Fibroblast of villous mesenchyme (primary cell): ENCODE results near the gene PYY. TPM values are rescaled to one million over a fixed set of nuclear protein-coding genes. Genes with fewer than 3 reads are reported as not detected.
A peak's percentile ranks its signal among the peaks of the same experiment; 100 is the strongest.

Source experiments
- DNase-seq: peaks from one replicate; pipeline ENCODE4 v3.0.0-alpha.2; 2010; ENCODE audit warnings: low read depth
- H3K4me3 ChIP-seq: 2 replicates; pipeline ENCODE4 v1.5.1; 2011; ENCODE audit warnings: low read depth, mild to moderate bottlenecking, low read length
- total RNA-seq: library from RNA; depleted of rRNA; stranded (reverse); fragments of >200 nt; gene quantifications from 2 replicates; pipeline ENCODE4 v1.2.3, GENCODE V29; 2012
- TF ChIP-seq, protein P1 (sequence below): IDR thresholded peaks from 2 replicates; pipeline ENCODE4 v1.5.1; 2012; ENCODE audit warnings: low read depth, mild to moderate bottlenecking, low read length; ENCODE audit not compliant: insufficient read depth

Gene PYY
- total RNA-seq, 1 donor: not detected

DNA sequence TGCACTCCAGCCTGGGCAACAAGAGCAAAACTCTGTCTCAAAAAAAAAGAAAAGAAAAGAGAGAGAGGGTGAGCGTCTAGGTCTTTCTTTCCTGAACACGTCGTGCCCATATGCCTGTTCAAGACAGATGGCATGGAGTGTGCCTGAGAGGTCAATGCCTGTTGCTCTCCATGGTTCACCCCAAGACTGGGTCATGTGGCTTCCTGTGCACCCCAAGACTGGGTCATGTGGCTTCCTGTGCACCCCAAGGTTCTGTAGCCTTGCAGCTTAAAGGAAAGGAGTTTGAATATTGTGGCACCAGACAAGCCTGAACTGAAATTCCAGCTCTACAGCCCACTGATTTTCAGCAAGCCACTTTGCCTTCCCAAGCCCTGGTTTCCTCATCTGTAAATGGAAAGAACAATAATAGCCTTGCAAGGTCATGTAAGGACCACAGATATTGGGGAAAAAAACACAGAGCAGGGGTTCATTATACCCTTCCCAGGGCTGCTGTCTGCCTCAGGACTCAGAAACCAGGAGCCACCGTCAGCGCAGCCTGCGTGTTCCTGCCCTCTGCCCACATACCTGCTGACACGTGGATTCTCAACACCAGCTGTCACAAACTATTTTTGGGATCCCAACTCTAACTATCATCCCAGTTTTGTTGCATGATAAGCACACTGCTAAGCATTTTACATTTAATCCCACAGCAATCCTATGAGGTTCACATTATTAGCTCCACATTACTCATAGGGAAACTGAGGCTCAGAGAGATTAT, 32.7 kb upstream of the PYY start:
- DNase-seq: no peak
- TF ChIP-seq, protein P1, sequence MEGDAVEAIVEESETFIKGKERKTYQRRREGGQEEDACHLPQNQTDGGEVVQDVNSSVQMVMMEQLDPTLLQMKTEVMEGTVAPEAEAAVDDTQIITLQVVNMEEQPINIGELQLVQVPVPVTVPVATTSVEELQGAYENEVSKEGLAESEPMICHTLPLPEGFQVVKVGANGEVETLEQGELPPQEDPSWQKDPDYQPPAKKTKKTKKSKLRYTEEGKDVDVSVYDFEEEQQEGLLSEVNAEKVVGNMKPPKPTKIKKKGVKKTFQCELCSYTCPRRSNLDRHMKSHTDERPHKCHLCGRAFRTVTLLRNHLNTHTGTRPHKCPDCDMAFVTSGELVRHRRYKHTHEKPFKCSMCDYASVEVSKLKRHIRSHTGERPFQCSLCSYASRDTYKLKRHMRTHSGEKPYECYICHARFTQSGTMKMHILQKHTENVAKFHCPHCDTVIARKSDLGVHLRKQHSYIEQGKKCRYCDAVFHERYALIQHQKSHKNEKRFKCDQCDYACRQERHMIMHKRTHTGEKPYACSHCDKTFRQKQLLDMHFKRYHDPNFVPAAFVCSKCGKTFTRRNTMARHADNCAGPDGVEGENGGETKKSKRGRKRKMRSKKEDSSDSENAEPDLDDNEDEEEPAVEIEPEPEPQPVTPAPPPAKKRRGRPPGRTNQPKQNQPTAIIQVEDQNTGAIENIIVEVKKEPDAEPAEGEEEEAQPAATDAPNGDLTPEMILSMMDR: no peak
- no peak overlapping the region for H3K4me3 ChIP-seq

DNA sequence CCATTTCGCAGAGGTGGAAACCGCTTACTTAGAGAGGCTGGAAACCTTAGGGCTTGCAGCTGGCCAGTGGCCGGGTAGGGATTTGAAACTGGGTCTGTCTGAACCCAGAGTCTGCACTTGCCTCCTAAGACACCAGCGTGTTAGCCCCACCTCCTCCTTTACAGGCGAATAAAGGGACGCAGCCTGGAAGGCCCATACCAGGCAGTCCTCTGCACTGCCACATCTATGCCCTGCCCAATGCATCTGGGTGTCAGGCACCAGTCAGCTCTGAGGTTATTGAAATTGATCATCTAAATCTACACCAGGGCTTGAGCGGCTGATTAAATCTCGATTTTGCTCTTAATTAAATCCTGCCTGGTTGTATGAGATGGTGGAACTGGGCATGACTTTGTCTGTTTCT, 30.8 kb upstream of the PYY start:
- H3K4me3 ChIP-seq: no peak overlapping the region
- TF ChIP-seq, protein P1: no peak
- DNase-seq: no peak

DNA sequence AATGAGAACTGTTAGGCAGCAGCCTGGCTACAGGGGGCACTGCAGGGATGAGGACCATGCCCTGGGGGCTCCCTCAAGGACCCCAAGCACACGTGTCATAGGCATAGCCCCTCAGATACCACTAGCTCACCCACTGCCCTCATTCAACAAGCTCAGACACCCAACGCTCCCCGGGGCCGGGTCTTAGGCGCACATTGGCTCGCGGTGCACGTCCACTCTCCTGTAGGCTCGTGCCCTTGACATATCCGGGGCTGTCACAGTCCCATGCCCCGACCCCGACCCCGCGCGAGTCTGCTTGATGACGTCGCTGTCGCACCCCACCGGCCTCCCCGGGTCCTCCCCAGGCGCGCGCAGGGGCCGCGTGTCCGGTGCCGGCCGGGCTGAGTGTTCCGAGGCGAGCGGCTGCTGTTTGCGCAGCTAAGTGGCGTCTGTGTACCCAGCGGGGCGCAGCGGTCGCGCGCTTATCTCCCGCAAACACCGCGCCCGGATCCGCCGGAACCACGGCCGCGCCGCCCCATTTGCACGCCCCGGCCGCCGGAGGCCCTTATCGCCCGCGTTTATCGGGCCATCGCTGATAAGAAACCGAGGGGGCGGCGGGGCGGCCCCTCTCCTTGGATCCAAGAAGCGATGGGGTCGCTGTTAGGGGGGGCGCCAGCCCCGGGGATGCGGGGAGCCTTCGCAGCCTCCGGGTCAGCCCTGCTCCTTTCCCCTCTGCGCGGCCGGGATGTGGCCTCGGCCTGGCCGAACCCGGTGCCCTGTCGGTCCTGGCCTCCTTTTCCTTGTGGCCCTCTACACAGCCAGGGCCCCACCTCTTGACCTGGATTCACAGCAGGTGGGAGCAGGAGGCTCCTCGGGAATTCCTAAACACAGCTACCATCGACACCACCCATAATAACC, 30.0 kb upstream of the PYY start:
- TF ChIP-seq, protein P1: peak; percentile 11
- peak overlapping the region; percentile 48 for H3K4me3 ChIP-seq
- DNase-seq: no peak

DNA sequence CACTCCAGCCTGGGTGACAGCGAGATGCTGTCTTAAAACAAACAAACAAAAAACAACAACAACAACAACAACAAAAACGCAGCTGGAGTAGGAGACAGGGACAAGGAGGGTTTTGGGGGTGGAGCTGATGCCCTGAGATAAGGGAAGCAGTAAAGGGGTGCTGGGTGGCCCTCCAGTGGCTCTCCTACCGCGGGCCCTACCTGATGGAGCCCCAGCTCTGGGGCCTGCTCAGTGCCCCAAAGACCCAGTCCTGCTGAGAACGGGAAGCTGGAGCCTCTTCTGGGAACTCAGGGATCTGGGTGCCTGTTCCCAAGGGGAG, 29.4 kb upstream of the PYY start:
- TF ChIP-seq, protein P1: no peak
- H3K4me3 ChIP-seq: no peak overlapping the region

DNA sequence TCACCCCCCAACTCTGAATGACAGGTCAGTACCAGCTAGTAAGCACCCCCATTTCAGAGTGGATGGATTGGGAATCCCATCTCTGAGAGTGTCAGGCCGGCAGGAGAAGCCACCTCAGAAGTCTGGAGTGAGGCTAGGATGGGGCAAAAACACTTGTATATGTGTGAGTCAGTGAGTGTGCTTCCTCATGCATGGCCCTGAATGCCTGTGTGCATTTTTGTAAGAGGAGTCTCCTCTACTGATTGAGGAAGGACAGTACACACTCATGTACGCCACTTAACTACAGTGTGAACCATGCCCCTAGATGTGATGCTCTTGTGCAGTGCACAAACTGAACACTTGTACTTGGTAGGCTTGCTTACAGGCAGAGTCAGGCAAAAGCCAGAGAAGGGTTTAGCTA, 28.4 kb upstream of the PYY start:
- H3K4me3 ChIP-seq: no peak overlapping the region
- no peak for DNase-seq
- TF ChIP-seq, protein P1: no peak

More for the DNA sequence above, 29.4 kb upstream of the PYY start:
- no peak for DNase-seq

DNA sequence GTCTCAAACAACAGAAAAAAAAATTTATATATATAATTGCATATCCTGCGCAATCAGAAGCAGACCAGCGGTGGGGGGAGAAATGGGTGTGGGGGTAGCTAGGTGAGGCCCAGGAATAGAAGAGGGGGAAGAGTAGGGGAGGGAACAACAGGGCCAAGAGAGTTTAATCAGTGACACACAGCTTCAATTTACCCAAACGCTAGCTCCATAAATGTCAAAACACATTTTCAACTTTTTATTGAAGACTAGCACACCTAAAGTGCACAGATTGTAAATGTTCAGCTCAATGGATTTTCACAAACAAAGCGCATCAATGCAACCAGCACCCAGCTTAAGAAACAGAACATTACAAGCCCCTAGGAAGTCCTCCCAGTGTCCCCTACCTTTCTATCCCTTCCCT, 25.9 kb upstream of the PYY start:
- TF ChIP-seq, protein P1: no peak
- DNase-seq: no peak
- H3K4me3 ChIP-seq: no peak overlapping the region
